Astrocyte (in vitro differentiated cells and primary cell): ENCODE results near the gene ACAT2. TPM values are rescaled to one million over a fixed set of nuclear protein-coding genes. Genes with fewer than 3 reads are reported as not detected.
A peak's percentile ranks its signal among the peaks of the same experiment; 100 is the strongest.

ENCODE experiments used
- DNase-seq: peaks from one replicate; pipeline ENCODE4 v3.0.0-alpha.2; 2010; ENCODE audit warnings: low read depth
- FAIRE-seq: peaks from 2 replicates; lab custom pipeline; 2011; peaks lifted over from hg19 to GRCh38; lab: Jason Lieb, UNC
- H2AFZ ChIP-seq: 2 replicates; pipeline ENCODE4 v1.6.0; 2012; ENCODE audit warnings: low read depth, low read length, inconsistent platforms
- H3K27ac ChIP-seq: 2 replicates; pipeline ENCODE4 v1.5.1; 2011; ENCODE audit warnings: low read depth, low read length, inconsistent platforms
- H3K27me3 ChIP-seq: 2 replicates; pipeline ENCODE4 v1.6.0; 2011; ENCODE audit warnings: low read length, inconsistent platforms; ENCODE audit not compliant: insufficient read depth
- H3K36me3 ChIP-seq: 2 replicates; pipeline ENCODE4 v1.5.1; 2011; ENCODE audit warnings: low read length, inconsistent platforms; ENCODE audit not compliant: insufficient read depth
- H3K4me1 ChIP-seq: 2 replicates; pipeline ENCODE4 v1.5.1; 2011; ENCODE audit warnings: low read length, inconsistent platforms; ENCODE audit not compliant: insufficient read depth
- H3K4me2 ChIP-seq: 2 replicates; pipeline ENCODE4 v1.6.0; 2012; ENCODE audit warnings: low read length, inconsistent platforms
- H3K4me3 ChIP-seq: 2 replicates; pipeline ENCODE4 v1.5.1; 2011; ENCODE audit warnings: low read depth, mild to moderate bottlenecking, low read length, inconsistent platforms; ENCODE audit not compliant: insufficient read depth
- H3K79me2 ChIP-seq: 2 replicates; pipeline ENCODE4 v1.6.0; 2012; ENCODE audit warnings: mild to moderate bottlenecking, low read length, inconsistent platforms; ENCODE audit not compliant: insufficient read depth
- H3K9ac ChIP-seq: 2 replicates; pipeline ENCODE4 v1.6.0; 2012; ENCODE audit warnings: mild to moderate bottlenecking, low read length, inconsistent platforms
- H3K9me3 ChIP-seq: 2 replicates; pipeline ENCODE4 v1.5.1; 2012; ENCODE audit warnings: low read depth, mild to moderate bottlenecking, low read length, inconsistent platforms; ENCODE audit not compliant: insufficient read depth
- H4K20me1 ChIP-seq: 2 replicates; pipeline ENCODE4 v1.6.0; 2012; ENCODE audit warnings: low read length, inconsistent platforms; ENCODE audit not compliant: insufficient read depth
- H3K27ac Mint-ChIP-seq: one replicate; pipeline ENCODE4 v1.8.0; 2021; ENCODE audit warnings: mild to moderate bottlenecking, mixed read lengths; ENCODE audit not compliant: unreplicated experiment
- H3K27me3 Mint-ChIP-seq: one replicate; pipeline ENCODE4 v1.8.0; 2021; ENCODE audit warnings: low read depth, mixed read lengths; ENCODE audit not compliant: unreplicated experiment
- H3K36me3 Mint-ChIP-seq: one replicate; pipeline ENCODE4 v1.8.0; 2021; ENCODE audit warnings: low read depth, mixed read lengths; ENCODE audit not compliant: unreplicated experiment
- H3K4me1 Mint-ChIP-seq: one replicate; pipeline ENCODE4 v1.8.0; 2021; ENCODE audit warnings: low read depth, mixed read lengths; ENCODE audit not compliant: unreplicated experiment
- H3K4me3 Mint-ChIP-seq: one replicate; pipeline ENCODE4 v1.8.0; 2021; ENCODE audit warnings: mild to moderate bottlenecking, moderate library complexity, mixed read lengths; ENCODE audit not compliant: unreplicated experiment
- H3K9me3 Mint-ChIP-seq: one replicate; pipeline ENCODE4 v1.8.0; 2021; ENCODE audit warnings: mild to moderate bottlenecking, mixed read lengths; ENCODE audit not compliant: unreplicated experiment
- CTCF ChIP-seq: IDR thresholded peaks from 2 replicates; pipeline ENCODE4 v1.5.1; 2011; ENCODE audit warnings: low read depth, mild to moderate bottlenecking, inconsistent platforms, low read length, moderate library complexity; ENCODE audit not compliant: insufficient read depth
- EZH2 ChIP-seq: IDR thresholded peaks from 2 replicates; pipeline ENCODE4 v1.6.1; 2012; ENCODE audit warnings: mild to moderate bottlenecking, low read length, inconsistent platforms; ENCODE audit not compliant: insufficient read depth
- total RNA-seq: library from RNA; stranded (reverse); gene quantifications from 2 replicates; pipeline ENCODE4 v1.2.1, GENCODE V29; 2021

Gene ACAT2
- total RNA-seq, 1 donor from 2014 or later: 96.7 TPM

- H3K79me2 ChIP-seq: peaks cover 24% of the 10 kb centered on the region
- no peak for TF ChIP-seq EZH2
- TF ChIP-seq CTCF: no peak
- no peaks in the 10 kb centered on the region for H3K9me3 ChIP-seq
- Mint-ChIP-seq H3K27me3 (no peaks in the 10 kb centered on the region), H3K36me3 (peaks cover 17% of the 10 kb centered on the region), H3K27ac (peak overlapping the region; percentile 28), H3K4me3 (no peak overlapping the region), H3K9me3 (no peaks in the 10 kb centered on the region), H3K4me1 (peaks cover 22% of the 10 kb centered on the region)
- H3K27ac ChIP-seq: no peak overlapping the region
- H3K36me3 ChIP-seq: peaks cover 56% of the 10 kb centered on the region
- H3K4me2 ChIP-seq: no peak overlapping the region
- FAIRE-seq: no peak
- H3K27me3 ChIP-seq: no peaks in the 10 kb centered on the region
- H3K4me3 ChIP-seq: no peak overlapping the region
- H3K4me1 ChIP-seq: peaks cover 19% of the 10 kb centered on the region
- no peak overlapping the region for H2AFZ ChIP-seq
- no peak overlapping the region for H3K9ac ChIP-seq
- H4K20me1 ChIP-seq: peaks cover 25% of the 10 kb centered on the region
- DNase-seq: no peak
Measured at GRCh38 chr6:159754959-159755914, 6.6 kb upstream of the ACAT2 start.

GRCh38 chr6:159756508-159756907, 5.3 kb upstream of the ACAT2 start:
- Mint-ChIP-seq H3K27ac (peak overlapping the region; percentile 9), H3K4me1 (peaks cover 33% of the 10 kb centered on the region), H3K4me3 (no peak overlapping the region), H3K27me3 (no peaks in the 10 kb centered on the region), H3K9me3 (no peaks in the 10 kb centered on the region), H3K36me3 (peaks cover 20% of the 10 kb centered on the region)
- peaks cover 32% of the 10 kb centered on the region for H3K4me1 ChIP-seq
- peaks cover 53% of the 10 kb centered on the region for H3K36me3 ChIP-seq
- FAIRE-seq (no peak), DNase-seq (no peak)
- H3K9me3 ChIP-seq: no peaks in the 10 kb centered on the region
- TF ChIP-seq EZH2 (no peak), CTCF (no peak)
- no peak overlapping the region for H2AFZ ChIP-seq
- H3K9ac ChIP-seq: no peak overlapping the region
- H3K27ac ChIP-seq: no peak overlapping the region
- H3K27me3 ChIP-seq: no peaks in the 10 kb centered on the region
- H4K20me1 ChIP-seq: peaks cover 21% of the 10 kb centered on the region
- H3K4me3 ChIP-seq: no peak overlapping the region
- no peak overlapping the region for H3K4me2 ChIP-seq
- H3K79me2 ChIP-seq: peaks cover 17% of the 10 kb centered on the region
